T-helper 1 cell treated with Interleukin-12 subunit alpha and Interleukin-12 subunit beta and Interleukin-4 antibody, amounts not matched to agents 30 ng/mL and 1 ng/mL, for 36 hours (primary cell): ENCODE data around the gene MAPK6. TPM values are rescaled to one million over a fixed set of nuclear protein-coding genes. Genes with fewer than 3 reads are reported as not detected.
"Not testable (repeated sequence)": the region's sequence is repeated elsewhere in the genome, so short reads cannot be mapped to it uniquely, and the experiment has no call there.

Source experiments
- intact Hi-C: fragments of 100-400 bp; cut with micrococcal nuclease; formaldehyde crosslinking; loops from one replicate; pipeline ENCODE4 v1.15.1; 2024
- total RNA-seq: library from RNA; stranded (reverse); gene quantifications from 2 replicates; pipeline ENCODE4 v1.2.3, GENCODE V29; 2022

MAPK6 gene
- total RNA-seq: 31.4 and 31.6 TPM in 2 replicates

GRCh38 chr15:52018693-52019393 is at the start of gene MAPK6:
TSS of gene MAPK6 (plus strand) at chr15:52019219. CDS start at chr15:52046461, 27,242 bp downstream.
- intact Hi-C loops: no loop called here

GRCh38 chr15:51969728-51970127 is 49.3 kb upstream of the MAPK6 start:
- intact Hi-C loops: loop anchor here (2.0 to 5.0 kb wide), 8 partner anchors 37 to 708 kb away; partner anchors contain the start of genes ARPP19, ATOSA and LYSMD2

- intact Hi-C loops: loop anchor here (2.0 to 5.0 kb wide), 8 partner anchors 37 to 707 kb away; partner anchors contain the start of genes ARPP19, ATOSA and LYSMD2
Observed at GRCh38 chr15:51970132-51970817, 48.7 kb upstream of the MAPK6 start.

- intact Hi-C loops: loop anchor here (2.0 to 5.0 kb wide), 8 partner anchors 36 to 706 kb away; partner anchors contain the start of genes ARPP19, ATOSA and LYSMD2
Observed at GRCh38 chr15:51971032-51971374, 48.0 kb upstream of the MAPK6 start.

GRCh38 chr15:51971375-51972133 is 47.5 kb upstream of the MAPK6 start, which contains the start of gene LEO1:
TSS of gene LEO1 (minus strand) at chr15:51971778. CDS start at chr15:51971745, 33 bp downstream.
- intact Hi-C loops: loop anchor here (2.0 to 5.0 kb wide), 8 partner anchors 35 to 706 kb away; partner anchors contain the start of genes ARPP19, ATOSA and LYSMD2

- intact Hi-C loops: loop anchor here (1.0 to 5.0 kb wide), 5 partner anchors 9 to 704 kb away; partner anchors contain the start of genes ARPP19, ATOSA and LYSMD2
Observed at GRCh38 chr15:51973220-51973619, 45.8 kb upstream of the MAPK6 start.

GRCh38 chr15:51973775-51974174 is 45.2 kb upstream of the MAPK6 start:
- intact Hi-C loops: loop anchor here (1.0 to 5.0 kb wide), 5 partner anchors 9 to 704 kb away; partner anchors contain the start of genes ARPP19, ATOSA and LYSMD2

- intact Hi-C loops: loop anchor here (1.0 to 5.0 kb wide), 10 partner anchors 9 to 755 kb away; no protein-coding TSS in a partner anchor
Observed at GRCh38 chr15:51982013-51982769, 36.8 kb upstream of the MAPK6 start.

GRCh38 chr15:51982770-51983103 is 36.3 kb upstream of the MAPK6 start:
- intact Hi-C loops: loop anchor here (1.0 to 5.0 kb wide), 10 partner anchors 9 to 755 kb away; no protein-coding TSS in a partner anchor

- intact Hi-C loops: no loop called here
Observed at GRCh38 chr15:51991141-51991540, 27.9 kb upstream of the MAPK6 start.

- intact Hi-C loops: no loop called here
Observed at GRCh38 chr15:51992953-51993352, 26.1 kb upstream of the MAPK6 start.

- intact Hi-C loops: no loop called here
Observed at GRCh38 chr15:52002351-52002750, 16.7 kb upstream of the MAPK6 start.

GRCh38 chr15:52003089-52003488 is 15.9 kb upstream of the MAPK6 start:
- intact Hi-C loops: not testable (repeated sequence)

GRCh38 chr15:52003710-52004109 is 15.3 kb upstream of the MAPK6 start:
- intact Hi-C loops: no loop called here

- intact Hi-C loops: loop anchor here (5.0 kb wide), 1 partner anchor 42 kb away; no protein-coding TSS in a partner anchor
Observed at GRCh38 chr15:52004806-52005205, 14.2 kb upstream of the MAPK6 start.

- intact Hi-C loops: loop anchor here (1.0 to 5.0 kb wide), 6 partner anchors 8 to 73 kb away; partner anchors contain the start of gene LEO1
Observed at GRCh38 chr15:52005748-52006701, 13.0 kb upstream of the MAPK6 start.

- intact Hi-C loops: loop anchor here (1.0 to 5.0 kb wide), 6 partner anchors 7 to 72 kb away; partner anchors contain the start of gene LEO1
Observed at GRCh38 chr15:52006702-52007340, 12.2 kb upstream of the MAPK6 start.

- intact Hi-C loops: loop anchor here (5.0 kb wide), 1 partner anchor 39 kb away; no protein-coding TSS in a partner anchor
Observed at GRCh38 chr15:52008359-52008697, 10.7 kb upstream of the MAPK6 start.
